Mesendoderm (in vitro differentiated cells): ENCODE data around the gene CXCL17. TPM values are rescaled to one million over a fixed set of nuclear protein-coding genes. Genes with fewer than 3 reads are reported as not detected.
"Not testable (repeated sequence)": the region's sequence is repeated elsewhere in the genome, so short reads cannot be mapped to it uniquely, and the experiment has no call there.

Source experiments
- DNase-seq: peaks from one replicate; pipeline ENCODE4 v3.0.0; 2013
- H2AK5ac ChIP-seq: 2 replicates; pipeline ENCODE4 v1.6.1; 2013; ENCODE audit warnings: low read length, inconsistent platforms
- H2BK120ac ChIP-seq: 2 replicates; pipeline ENCODE4 v1.6.1; 2013; ENCODE audit warnings: low read depth, mild to moderate bottlenecking, low read length, moderate library complexity, mixed read lengths
- H2BK15ac ChIP-seq: replicated peaks from 2 replicates; pipeline ENCODE4 v1.6.1; 2013; ENCODE audit warnings: low read depth, mild to moderate bottlenecking, moderate library complexity
- H2BK5ac ChIP-seq: 2 replicates; pipeline ENCODE4 v1.6.1; 2013; ENCODE audit warnings: low read length, inconsistent platforms
- H3K18ac ChIP-seq: 2 replicates; pipeline ENCODE4 v1.6.1; 2013; ENCODE audit warnings: mild to moderate bottlenecking, low read length, mixed read lengths
- H3K23ac ChIP-seq: one replicate; pipeline ENCODE4 v1.6.1; 2013; ENCODE audit warnings: low read length
- H3K27ac ChIP-seq: 2 replicates; pipeline ENCODE4 v1.5.1; 2013; ENCODE audit warnings: low read depth, mild to moderate bottlenecking, inconsistent platforms, low read length, moderate library complexity
- H3K27me3 ChIP-seq: 2 replicates; pipeline ENCODE4 v1.6.1; 2013; ENCODE audit warnings: low read length, control low read depth, mild to moderate bottlenecking, inconsistent platforms; ENCODE audit not compliant: insufficient read depth, poor library complexity
- H3K36me3 ChIP-seq: 2 replicates; pipeline ENCODE4 v1.6.1; 2013; ENCODE audit warnings: low read length, inconsistent platforms; ENCODE audit not compliant: control insufficient read depth, insufficient read depth
- H3K4ac ChIP-seq: one replicate; pipeline ENCODE4 v1.6.1; 2013; ENCODE audit warnings: low read depth, mild to moderate bottlenecking, low read length, moderate library complexity
- H3K4me1 ChIP-seq: 2 replicates; pipeline ENCODE4 v1.6.1; 2013; ENCODE audit warnings: low read depth, low read length, inconsistent platforms; ENCODE audit not compliant: control insufficient read depth
- H3K4me2 ChIP-seq: 2 replicates; pipeline ENCODE4 v1.6.1; 2013; ENCODE audit warnings: low read length
- H3K4me3 ChIP-seq: 2 replicates; pipeline ENCODE4 v1.5.1; 2013; ENCODE audit warnings: mild to moderate bottlenecking, low read length
- H3K56ac ChIP-seq: one replicate; pipeline ENCODE4 v1.6.1; 2013; ENCODE audit warnings: low read length
- H3K79me1 ChIP-seq: 2 replicates; pipeline ENCODE4 v1.6.1; 2013; ENCODE audit warnings: low read length, inconsistent platforms
- H3K79me2 ChIP-seq: 2 replicates; pipeline ENCODE4 v1.6.1; 2013; ENCODE audit warnings: mild to moderate bottlenecking, low read length; ENCODE audit not compliant: control insufficient read depth, insufficient read depth
- H3K9ac ChIP-seq: 2 replicates; pipeline ENCODE4 v1.6.1; 2013; ENCODE audit warnings: low read length, inconsistent platforms
- H4K5ac ChIP-seq: one replicate; pipeline ENCODE4 v1.6.1; 2013; ENCODE audit warnings: low read length
- H4K8ac ChIP-seq: one replicate; pipeline ENCODE4 v1.6.1; 2013; ENCODE audit warnings: low read depth, mild to moderate bottlenecking, control low read depth, low read length, moderate library complexity
- WGBS: extraction: QIAGEN DNeasy Blood & Tissue Kit; methylation state at CpG from one replicate; pipeline ENCODE4 v1.1.7; 2013; ENCODE audit warnings: low lambda C conversion rate, missing lambda C conversion rate; ENCODE audit not compliant: insufficient coverage; ENCODE audit errors: extremely low coverage; 5-methylcytosine and 5-hydroxymethylcytosine counted together
- polyA plus RNA-seq, 2 experiments: library from polyadenylated mRNA; stranded (reverse); fragments of 200-250 nt; gene quantifications; one replicate each; pipeline ENCODE4 v1.2.3, GENCODE V29; 2013

The CXCL17 gene, protein sequence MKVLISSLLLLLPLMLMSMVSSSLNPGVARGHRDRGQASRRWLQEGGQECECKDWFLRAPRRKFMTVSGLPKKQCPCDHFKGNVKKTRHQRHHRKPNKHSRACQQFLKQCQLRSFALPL
- polyA plus RNA-seq (2013, experiment 1 of 2) = 0.08 TPM
- polyA plus RNA-seq (2013, experiment 2 of 2) = 0.06 TPM

DNA sequence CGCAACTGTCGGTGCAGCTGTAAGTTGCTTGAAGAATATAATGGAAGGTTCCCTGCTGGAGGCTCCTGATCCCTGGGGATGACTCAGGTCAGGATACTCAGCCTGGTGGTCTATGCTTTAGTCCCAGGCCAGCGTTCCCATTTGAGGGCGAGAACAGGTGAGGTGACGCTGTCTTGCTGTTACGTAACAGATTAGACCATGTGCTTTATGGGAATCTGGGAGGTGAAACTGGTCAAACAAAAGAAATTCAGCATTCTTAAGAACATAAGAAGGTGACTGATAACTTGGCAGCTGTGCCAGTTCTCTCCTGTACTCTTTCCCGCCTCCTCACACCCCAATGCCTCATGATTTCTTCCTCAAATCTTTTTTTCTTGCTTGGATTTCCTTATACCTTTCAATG is at the start of gene CXCL17:
Gene CXCL17 (minus strand): TSS at position 114 of the 400 bp plus-strand sequence. CDS start 114 bp downstream, outside the sequence.
- no peaks in the 10 kb centered on the region for H3K79me2 ChIP-seq
- H2BK15ac ChIP-seq = no peak within 1 kb of the TSS
- no peak within 1 kb of the TSS for H3K18ac ChIP-seq
- H3K9ac ChIP-seq = no peak within 1 kb of the TSS
- no peak within 1 kb of the TSS for H3K4me3 ChIP-seq
- H3K56ac ChIP-seq = no peak within 1 kb of the TSS
- no peak within 1 kb of the TSS for H3K27ac ChIP-seq
- H3K27me3 ChIP-seq = no peaks in the 10 kb centered on the region
- no peak within 1 kb of the TSS for H4K8ac ChIP-seq
- H3K79me1 ChIP-seq = no peaks in the 10 kb centered on the region
- H2AK5ac ChIP-seq = no peak within 1 kb of the TSS
- no peak for DNase-seq
- no peaks in the 10 kb centered on the region for H3K36me3 ChIP-seq
- no peak within 1 kb of the TSS for H4K5ac ChIP-seq
- no CpG with 5 or more reads among the region's 7 CpGs for WGBS
- no peak within 1 kb of the TSS for H3K4me2 ChIP-seq
- no peak within 1 kb of the TSS for H3K23ac ChIP-seq
- H2BK5ac ChIP-seq = no peak within 1 kb of the TSS
- peaks cover 2% of the 10 kb centered on the region for H3K4me1 ChIP-seq
- no peak within 1 kb of the TSS for H3K4ac ChIP-seq
- no peak within 1 kb of the TSS for H2BK120ac ChIP-seq

- Histone ChIP-seq H3K27me3 (no peaks in the 10 kb centered on the region), H3K36me3 (no peaks in the 10 kb centered on the region), H2BK120ac (no peak overlapping the region), H3K79me1 (no peaks in the 10 kb centered on the region), H3K18ac (no peak overlapping the region), H3K4me3 (no peak overlapping the region), H2AK5ac (no peak overlapping the region), H3K23ac (no peak overlapping the region), H3K4me1 (peaks cover 2% of the 10 kb centered on the region), H2BK15ac (no peak overlapping the region), H3K9ac (no peak overlapping the region), H4K8ac (no peak overlapping the region), H4K5ac (no peak overlapping the region), H3K27ac (no peak overlapping the region), H2BK5ac (no peak overlapping the region), H3K4ac (no peak overlapping the region), H3K79me2 (no peaks in the 10 kb centered on the region), H3K4me2 (no peak overlapping the region), H3K56ac (no peak overlapping the region)
- no peak for DNase-seq
- no CpG with 5 or more reads among the region's 6 CpGs for WGBS
These were observed 46.2 kb upstream of the CXCL17 start for GRCh38 chr19:42488783-42489521.

- no CpG with 5 or more reads among the region's 3 CpGs for WGBS
- Histone ChIP-seq H2BK5ac (no peak overlapping the region), H3K4me3 (no peak overlapping the region), H3K4ac (no peak overlapping the region), H3K9ac (no peak overlapping the region), H3K18ac (no peak overlapping the region), H3K23ac (no peak overlapping the region), H4K5ac (no peak overlapping the region), H4K8ac (no peak overlapping the region), H3K79me2 (no peaks in the 10 kb centered on the region), H3K79me1 (no peaks in the 10 kb centered on the region), H3K36me3 (no peaks in the 10 kb centered on the region), H3K4me1 (peaks cover 2% of the 10 kb centered on the region), H3K27me3 (no peaks in the 10 kb centered on the region), H2BK15ac (no peak overlapping the region), H2AK5ac (no peak overlapping the region), H3K56ac (peak overlapping the region; percentile 34), H2BK120ac (no peak overlapping the region), H3K27ac (no peak overlapping the region), H3K4me2 (no peak overlapping the region)
- DNase-seq = no peak
These were observed 45.0 kb upstream of the CXCL17 start for GRCh38 chr19:42487798-42488178.

GRCh38 chr19:42487032-42487797 is 44.5 kb upstream of the CXCL17 start:
- H3K18ac ChIP-seq = no peak overlapping the region
- H3K27me3 ChIP-seq = no peaks in the 10 kb centered on the region
- peak overlapping the region; percentile 34 for H3K56ac ChIP-seq
- DNase-seq = peak; percentile 68
- H4K5ac ChIP-seq = no peak overlapping the region
- peaks cover 2% of the 10 kb centered on the region for H3K4me1 ChIP-seq
- H3K79me2 ChIP-seq = no peaks in the 10 kb centered on the region
- WGBS = no CpG with 5 or more reads among the region's 3 CpGs
- no peak overlapping the region for H3K4me3 ChIP-seq
- H2BK5ac ChIP-seq = no peak overlapping the region
- no peak overlapping the region for H3K9ac ChIP-seq
- H2BK15ac ChIP-seq = no peak overlapping the region
- no peak overlapping the region for H4K8ac ChIP-seq
- H2BK120ac ChIP-seq = no peak overlapping the region
- H3K4ac ChIP-seq = no peak overlapping the region
- no peak overlapping the region for H3K27ac ChIP-seq
- H3K36me3 ChIP-seq = no peaks in the 10 kb centered on the region
- H3K4me2 ChIP-seq = no peak overlapping the region
- no peak overlapping the region for H3K23ac ChIP-seq
- no peaks in the 10 kb centered on the region for H3K79me1 ChIP-seq
- H2AK5ac ChIP-seq = no peak overlapping the region

DNA sequence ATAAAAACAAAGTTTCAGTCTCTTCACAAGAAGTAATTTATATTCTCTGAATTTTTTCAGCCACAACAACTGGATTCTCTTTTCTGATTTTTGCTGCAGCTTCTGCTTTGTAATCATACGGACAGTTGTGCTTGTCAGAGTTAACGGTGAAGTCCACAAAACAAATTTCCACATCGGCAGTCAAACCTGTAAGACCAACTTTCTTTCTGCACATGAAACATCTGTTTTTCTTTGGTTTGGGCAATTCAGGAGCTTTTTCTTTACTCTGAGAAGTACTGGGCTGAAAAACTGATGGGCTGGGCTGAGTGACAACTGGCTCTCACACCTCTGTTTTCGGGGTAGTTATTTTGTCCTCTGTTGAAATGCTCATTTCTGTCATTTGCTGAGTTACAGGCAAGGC is 42.3 kb upstream of the CXCL17 start:
- not testable (repeated sequence) for H3K9ac ChIP-seq, H4K5ac ChIP-seq, H3K4ac ChIP-seq, H3K36me3 ChIP-seq, H2BK15ac ChIP-seq, H3K27me3 ChIP-seq, H4K8ac ChIP-seq, H3K56ac ChIP-seq, H3K79me2 ChIP-seq, H3K79me1 ChIP-seq, H3K27ac ChIP-seq, H3K4me2 ChIP-seq, H3K4me3 ChIP-seq, H2BK5ac ChIP-seq, H3K4me1 ChIP-seq, H2AK5ac ChIP-seq, H2BK120ac ChIP-seq, DNase-seq, H3K23ac ChIP-seq
- peak overlapping the region; percentile 75 for H3K18ac ChIP-seq
- no CpG with 5 or more reads among the region's 4 CpGs for WGBS
